Adrenal gland (tissue), 5 donors: ENCODE data around the gene BEND3.

ENCODE experiments used
- POLR2A ChIP-seq, 2 donors: fragments of 450-650 bp; IDR thresholded peaks; one replicate each; pipeline ENCODE4 v1.6.1; 2017; ENCODE audit warnings: antibody characterized with exemption in 2 of 2, mild to moderate bottlenecking in 2 of 2, moderate library complexity in 1 of 2
- TF ChIP-seq, protein P1 (sequence below), 6 experiments: fragments of 450-650 bp in 4 of 6; fragments of 200-600 bp in 2 of 6; sonication (generic) in 1 of 6; IDR thresholded peaks; 1 replicate in 5 of 6; 2 replicates in 1 of 6; pipeline versions ENCODE4 v1.5.1 to v1.8.0; 2016 to 2021; ENCODE audit warnings: antibody characterized with exemption in 6 of 6, mild to moderate bottlenecking in 2 of 6, moderate library complexity in 1 of 6
- donor health status: DM: no; HTN: no; CAD: no.

DNA sequence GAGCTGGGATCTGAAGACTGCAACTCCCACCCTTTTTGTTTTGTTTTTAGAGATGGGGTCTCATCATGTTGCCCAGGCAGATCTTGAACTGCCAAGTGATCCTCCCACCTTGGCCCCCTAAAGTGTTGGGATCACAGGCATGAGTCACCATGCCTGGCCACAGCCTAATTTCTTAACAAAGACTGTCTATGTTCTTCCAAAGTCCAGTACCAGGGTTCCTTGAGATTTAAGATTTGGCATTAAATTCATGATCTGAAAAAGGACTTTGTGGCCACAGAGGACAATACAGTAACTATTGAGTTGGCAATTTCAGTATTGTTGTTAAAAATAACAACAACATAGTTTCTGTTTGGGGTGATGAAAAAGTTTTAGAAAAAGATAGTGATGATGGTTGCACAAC, 28.7 kb upstream of the BEND3 start:
- TF ChIP-seq POLR2A (IDR thresholded peaks at IDR 0.05) = no peak
- TF ChIP-seq, protein P1, sequence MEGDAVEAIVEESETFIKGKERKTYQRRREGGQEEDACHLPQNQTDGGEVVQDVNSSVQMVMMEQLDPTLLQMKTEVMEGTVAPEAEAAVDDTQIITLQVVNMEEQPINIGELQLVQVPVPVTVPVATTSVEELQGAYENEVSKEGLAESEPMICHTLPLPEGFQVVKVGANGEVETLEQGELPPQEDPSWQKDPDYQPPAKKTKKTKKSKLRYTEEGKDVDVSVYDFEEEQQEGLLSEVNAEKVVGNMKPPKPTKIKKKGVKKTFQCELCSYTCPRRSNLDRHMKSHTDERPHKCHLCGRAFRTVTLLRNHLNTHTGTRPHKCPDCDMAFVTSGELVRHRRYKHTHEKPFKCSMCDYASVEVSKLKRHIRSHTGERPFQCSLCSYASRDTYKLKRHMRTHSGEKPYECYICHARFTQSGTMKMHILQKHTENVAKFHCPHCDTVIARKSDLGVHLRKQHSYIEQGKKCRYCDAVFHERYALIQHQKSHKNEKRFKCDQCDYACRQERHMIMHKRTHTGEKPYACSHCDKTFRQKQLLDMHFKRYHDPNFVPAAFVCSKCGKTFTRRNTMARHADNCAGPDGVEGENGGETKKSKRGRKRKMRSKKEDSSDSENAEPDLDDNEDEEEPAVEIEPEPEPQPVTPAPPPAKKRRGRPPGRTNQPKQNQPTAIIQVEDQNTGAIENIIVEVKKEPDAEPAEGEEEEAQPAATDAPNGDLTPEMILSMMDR (IDR thresholded peaks at IDR 0.05) = no peak
